Measurements from ENCODE around the gene AMPH. TPM values are rescaled to one million over a fixed set of nuclear protein-coding genes. Genes with fewer than 3 reads are reported as not detected.

AMPH gene
- total RNA-seq, 1 experiment from 2014 or later, result 9.0 TPM

DNA sequence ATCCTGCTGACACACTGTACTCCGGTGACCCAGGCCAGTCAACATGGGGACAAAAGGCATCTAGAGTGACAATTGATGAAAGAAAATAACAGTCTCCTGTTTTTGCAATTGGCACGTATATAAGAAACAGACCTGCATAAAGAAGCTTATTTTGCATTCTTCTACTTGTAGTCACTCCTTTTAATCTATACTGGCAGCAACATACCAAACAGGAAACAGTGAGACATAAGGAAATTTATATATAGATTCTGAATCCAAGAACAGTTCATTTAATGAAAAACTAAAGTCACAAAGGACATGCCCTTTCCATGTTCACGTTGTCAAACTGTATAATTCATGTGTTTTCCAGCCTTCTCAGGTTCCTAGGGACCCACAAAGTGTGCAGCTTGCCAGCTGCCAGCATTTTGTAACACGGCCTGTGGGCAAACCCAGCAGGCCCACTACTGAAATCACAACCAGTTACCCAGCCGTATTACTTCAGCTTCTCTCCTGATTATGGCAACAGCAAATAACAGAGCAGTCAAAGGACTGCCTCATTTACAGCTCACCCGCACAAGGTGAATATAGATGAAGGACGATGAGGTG lies 72.3 kb downstream of the AMPH start:
- ChIA-PET POLR2A (no interaction called here), CTCF (interaction anchor here (0.9 kb wide), 1 partner anchor 67 kb away, joined by 3 read pairs; no protein-coding TSS in a partner anchor)
- H3K4me1 Mint-ChIP-seq, result peaks cover 7% of the 10 kb centered on the region
- no peaks in the 10 kb centered on the region; the same call in 1 of the 2 replicates for H3K27me3 Mint-ChIP-seq (ENCODE audit: low read depth)
- no peak overlapping the region for H3K27ac Mint-ChIP-seq
- TF ChIP-seq CREB1 (CRISPR knock-in tag; IDR thresholded peaks at IDR 0.05) (no peak), SP1 (CRISPR knock-in tag; conservative IDR thresholded peaks at IDR 0.05) (no peak), ELF4 (CRISPR knock-in tag; IDR thresholded peaks at IDR 0.05; ENCODE audit: low read depth) (no peak)
- DNase-seq (ENCODE audit: low spot score), result no peak
- H3K9me3 Mint-ChIP-seq, result peaks cover 5% of the 10 kb centered on the region; the same call in 1 of the 2 replicates
- H3K36me3 Mint-ChIP-seq, result no peaks in the 10 kb centered on the region
- no peak for ATAC-seq
- H3K4me3 Mint-ChIP-seq, result no peak overlapping the region

- no peaks in the 10 kb centered on the region for H3K27me3 Mint-ChIP-seq (ENCODE audit: low read depth)
Observed at GRCh38 chr7:38554586-38554985, 76.6 kb downstream of the AMPH start.

DNA sequence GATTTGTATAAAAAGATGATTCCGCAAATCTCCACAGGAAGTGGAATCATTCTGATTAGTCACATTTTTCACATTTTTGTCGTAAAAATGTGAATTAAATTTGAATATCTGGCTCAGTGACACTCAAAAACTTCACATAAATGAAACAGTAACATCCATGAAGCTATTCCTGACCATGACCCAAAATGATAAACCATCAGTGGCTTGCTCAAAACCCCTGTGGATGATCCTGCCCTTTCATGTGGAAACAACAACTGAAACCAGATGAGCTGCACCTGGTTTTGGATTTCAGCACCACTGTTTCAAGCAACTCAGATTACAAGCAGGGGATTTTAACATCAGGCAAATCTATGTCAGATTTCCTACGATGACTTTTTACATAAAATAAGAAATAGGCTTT lies 80.3 kb downstream of the AMPH start:
- Mint-ChIP-seq H3K4me1 (peaks cover 12% of the 10 kb centered on the region), H3K4me3 (no peak overlapping the region), H3K27me3 (ENCODE audit: low read depth) (no peaks in the 10 kb centered on the region), H3K36me3 (no peaks in the 10 kb centered on the region), H3K27ac (0 out of 2 replicates have a peak overlapping the region, but pooled peaks have one; percentile 64), H3K9me3 (no peaks in the 10 kb centered on the region)
- ChIA-PET CTCF (no interaction called here), POLR2A (no interaction called here)
- DNase-seq (ENCODE audit: low spot score) (no peak), ATAC-seq (no peak)
- no peak for TF ChIP-seq KAT7 (CRISPR knock-in tag; IDR thresholded peaks at IDR 0.05; ENCODE audit: borderline replicate concordance)

More at GRCh38 chr7:38554586-38554985, 76.6 kb downstream of the AMPH start:
- POLR2A ChIA-PET, result no interaction called here
- ATAC-seq (no peak), DNase-seq (ENCODE audit: low spot score) (no peak)
- no peak for TF ChIP-seq RORB (CRISPR knock-in tag; IDR thresholded peaks at IDR 0.05)
- no peak for TF ChIP-seq GTF2I (CRISPR knock-in tag; conservative IDR thresholded peaks at IDR 0.05)
- no peak for TF ChIP-seq ETV6 (CRISPR knock-in tag; IDR thresholded peaks at IDR 0.05)
- no peak for TF ChIP-seq CBFB (CRISPR knock-in tag; IDR thresholded peaks at IDR 0.05; ENCODE audit: low read depth)
- TF ChIP-seq FOXK1 (CRISPR knock-in tag; IDR thresholded peaks at IDR 0.05), result no peak
- TF ChIP-seq, protein P1, sequence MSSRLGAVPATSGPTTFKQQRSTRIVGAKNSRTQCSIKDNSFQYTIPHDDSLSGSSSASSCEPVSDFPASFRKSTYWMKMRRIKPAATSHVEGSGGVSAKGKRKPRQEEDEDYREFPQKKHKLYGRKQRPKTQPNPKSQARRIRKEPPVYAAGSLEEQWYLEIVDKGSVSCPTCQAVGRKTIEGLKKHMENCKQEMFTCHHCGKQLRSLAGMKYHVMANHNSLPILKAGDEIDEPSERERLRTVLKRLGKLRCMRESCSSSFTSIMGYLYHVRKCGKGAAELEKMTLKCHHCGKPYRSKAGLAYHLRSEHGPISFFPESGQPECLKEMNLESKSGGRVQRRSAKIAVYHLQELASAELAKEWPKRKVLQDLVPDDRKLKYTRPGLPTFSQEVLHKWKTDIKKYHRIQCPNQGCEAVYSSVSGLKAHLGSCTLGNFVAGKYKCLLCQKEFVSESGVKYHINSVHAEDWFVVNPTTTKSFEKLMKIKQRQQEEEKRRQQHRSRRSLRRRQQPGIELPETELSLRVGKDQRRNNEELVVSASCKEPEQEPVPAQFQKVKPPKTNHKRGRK (CRISPR knock-in tag; IDR thresholded peaks at IDR 0.05; ENCODE audit: borderline replicate concordance), result no peak
- CTCF ChIA-PET, result interaction anchor here (0.6 kb wide), 1 partner anchor 209 kb away, joined by 3 read pairs; no protein-coding TSS in a partner anchor
- Mint-ChIP-seq H3K27ac (no peak overlapping the region), H3K36me3 (no peaks in the 10 kb centered on the region), H3K4me3 (no peak overlapping the region), H3K4me1 (peaks cover 12% of the 10 kb centered on the region), H3K9me3 (no peaks in the 10 kb centered on the region)

- TF ChIP-seq ATF6 (CRISPR knock-in tag; IDR thresholded peaks at IDR 0.05), result no peak
- no peak for TF ChIP-seq NFYB (CRISPR knock-in tag; conservative IDR thresholded peaks at IDR 0.05; ENCODE audit: low read depth)
- TF ChIP-seq GABPB1 (CRISPR knock-in tag; IDR thresholded peaks at IDR 0.05), result no peak
- TF ChIP-seq IRF2 (CRISPR knock-in tag; IDR thresholded peaks at IDR 0.05; ENCODE audit: borderline replicate concordance, low read depth), result no peak
- TF ChIP-seq RELA (CRISPR knock-in tag; IDR thresholded peaks at IDR 0.05; ENCODE audit: borderline replicate concordance), result no peak
- TF ChIP-seq ZNF396 (CRISPR knock-in tag; IDR thresholded peaks at IDR 0.05; ENCODE audit: borderline replicate concordance), result no peak
- TF ChIP-seq, protein P2, sequence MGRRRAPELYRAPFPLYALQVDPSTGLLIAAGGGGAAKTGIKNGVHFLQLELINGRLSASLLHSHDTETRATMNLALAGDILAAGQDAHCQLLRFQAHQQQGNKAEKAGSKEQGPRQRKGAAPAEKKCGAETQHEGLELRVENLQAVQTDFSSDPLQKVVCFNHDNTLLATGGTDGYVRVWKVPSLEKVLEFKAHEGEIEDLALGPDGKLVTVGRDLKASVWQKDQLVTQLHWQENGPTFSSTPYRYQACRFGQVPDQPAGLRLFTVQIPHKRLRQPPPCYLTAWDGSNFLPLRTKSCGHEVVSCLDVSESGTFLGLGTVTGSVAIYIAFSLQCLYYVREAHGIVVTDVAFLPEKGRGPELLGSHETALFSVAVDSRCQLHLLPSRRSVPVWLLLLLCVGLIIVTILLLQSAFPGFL (CRISPR knock-in tag; IDR thresholded peaks at IDR 0.05; ENCODE audit: borderline replicate concordance), result no peak
Observed at GRCh38 chr7:38548605-38549004, 82.6 kb downstream of the AMPH start.

More at GRCh38 chr7:38548605-38549004, 82.6 kb downstream of the AMPH start:
- DNase-seq (ENCODE audit: low spot score), result no peak
- Mint-ChIP-seq H3K9me3 (no peaks in the 10 kb centered on the region), H3K4me3 (no peak overlapping the region), H3K27me3 (ENCODE audit: low read depth) (no peaks in the 10 kb centered on the region), H3K36me3 (no peaks in the 10 kb centered on the region), H3K4me1 (peaks cover 12% of the 10 kb centered on the region), H3K27ac (no peak overlapping the region)
- ChIA-PET CTCF (interaction anchor here (1.0 kb wide), 1 partner anchor 180 kb away, joined by 3 read pairs; no protein-coding TSS in a partner anchor), POLR2A (no interaction called here)
- no peak for ATAC-seq
